ENCODE data around the gene MATN4.

The MATN4 gene

DNA sequence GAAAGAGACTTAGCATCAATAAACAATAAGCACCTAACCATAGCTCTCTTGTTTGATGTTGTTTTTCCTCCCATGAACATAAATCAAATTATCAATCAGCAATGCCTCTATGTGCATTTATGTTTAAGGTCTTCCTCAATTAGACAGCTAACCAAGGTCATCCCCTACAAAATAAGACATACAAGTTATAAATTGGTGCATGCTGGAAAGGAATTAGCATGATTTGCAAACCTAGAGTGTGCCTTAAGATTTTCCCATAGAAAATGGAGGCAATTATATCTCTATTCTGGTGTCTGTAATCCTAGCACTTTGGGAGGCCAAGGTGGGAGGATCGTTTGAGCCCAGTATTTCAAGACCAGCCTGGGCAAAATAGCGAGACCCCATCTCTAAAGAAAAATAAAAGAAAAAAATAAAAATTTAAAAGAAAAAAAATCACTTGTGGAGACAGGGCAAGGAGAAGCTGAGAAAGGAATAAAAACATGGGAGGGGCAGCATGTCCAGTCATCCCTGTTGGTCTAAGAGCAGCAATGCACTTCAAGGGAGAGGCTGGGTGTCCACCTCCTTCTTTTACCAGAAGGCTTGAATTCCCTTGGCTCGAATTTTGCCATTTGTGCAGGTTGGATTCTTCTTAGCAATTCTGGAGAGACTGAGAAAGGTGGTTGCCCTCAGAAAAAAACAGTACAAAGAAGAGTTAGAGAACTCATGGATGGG is 44.4 kb downstream of the MATN4 start:
- Histone ChIP-seq H3K4me3 (ENCODE audit: control insufficient read depth in 1 of 7, extremely low read depth in 1 of 7, insufficient read depth in 4 of 7, low read depth in 2 of 7, low read length in 6 of 7) (no peak overlapping the region), H3K27me3 (replicated peaks in 2 of 5; ENCODE audit: control insufficient read depth in 4 of 5, insufficient read depth in 5 of 5, low read length in 4 of 5) (peaks cover 0 to 7% (median 0%) of the 10 kb centered on the region in 5 experiments), H3K4me1 (ENCODE audit: control extremely low read depth in 1 of 4, control insufficient read depth in 4 of 4, insufficient read depth in 4 of 4, low read length in 3 of 4) (no peaks in the 10 kb centered on the region), H3K27ac (ENCODE audit: insufficient read depth in 1 of 2, low read depth in 1 of 2, low read length in 2 of 2, poor library complexity in 1 of 2, severe bottlenecking in 2 of 2) (no peak overlapping the region), H3K36me3 (ENCODE audit: control insufficient read depth in 4 of 4, insufficient read depth in 4 of 4, low read length in 3 of 4) (no peaks in the 10 kb centered on the region), H3K9me3 (ENCODE audit: control extremely low read depth in 1 of 5, control insufficient read depth in 4 of 5, insufficient read depth in 2 of 5, low read depth in 1 of 5, low read length in 4 of 5) (no peaks in the 10 kb centered on the region)
- ChIA-PET POLR2A (no interaction called here), CTCF (no interaction called here)
- no peak for DNase-seq
- WGBS (ENCODE audit: insufficient coverage), result 88% methylated on average over 1 of the region's 3 CpGs

DNA sequence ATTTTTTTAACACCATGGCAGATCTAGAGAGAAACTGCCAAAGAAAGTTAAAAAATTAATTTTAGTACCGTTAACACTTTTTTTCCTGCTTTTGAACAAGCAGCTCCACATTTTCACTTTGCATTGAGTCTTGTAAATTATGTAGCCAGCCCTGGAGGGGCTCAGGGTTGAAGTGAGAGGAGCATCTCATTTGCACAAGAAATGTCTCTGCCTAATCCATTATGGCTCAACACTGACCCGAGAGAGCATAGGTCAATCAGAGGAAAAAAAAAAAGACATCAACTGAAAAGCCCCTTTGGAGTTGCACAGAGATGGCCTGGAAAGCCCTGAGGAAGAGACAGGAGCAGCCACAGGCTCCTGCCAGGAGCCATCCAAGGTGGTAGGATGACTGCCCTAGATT is 49.4 kb downstream of the MATN4 start:
- H3K9me3 ChIP-seq (ENCODE audit: control extremely low read depth in 1 of 5, control insufficient read depth in 4 of 5, insufficient read depth in 2 of 5, low read depth in 1 of 5, low read length in 4 of 5), result no peaks in the 10 kb centered on the region
- H3K4me3 ChIP-seq (ENCODE audit: control insufficient read depth in 1 of 7, extremely low read depth in 1 of 7, insufficient read depth in 4 of 7, low read depth in 2 of 7, low read length in 6 of 7), result no peak overlapping the region
- no peak overlapping the region for H3K27ac ChIP-seq (ENCODE audit: insufficient read depth in 1 of 2, low read depth in 1 of 2, low read length in 2 of 2, poor library complexity in 1 of 2, severe bottlenecking in 2 of 2)
- H3K4me1 ChIP-seq (ENCODE audit: control extremely low read depth in 1 of 4, control insufficient read depth in 4 of 4, insufficient read depth in 4 of 4, low read length in 3 of 4), result no peaks in the 10 kb centered on the region
- no peak for DNase-seq
- WGBS (ENCODE audit: insufficient coverage), result 78% methylated on average over 1 of the region's 2 CpGs
- H3K36me3 ChIP-seq (ENCODE audit: control insufficient read depth in 4 of 4, insufficient read depth in 4 of 4, low read length in 3 of 4), result no peaks in the 10 kb centered on the region
- peaks cover 0 to 13% (median 0%) of the 10 kb centered on the region in 5 experiments for H3K27me3 ChIP-seq (replicated peaks in 2 of 5; ENCODE audit: control insufficient read depth in 4 of 5, insufficient read depth in 5 of 5, low read length in 4 of 5)
- POLR2A ChIA-PET, result no interaction called here
- CTCF ChIA-PET, result no interaction called here

GRCh38 chr20:45258259-45258658 is 49.8 kb downstream of the MATN4 start:
- DNase-seq, result no peak
- Histone ChIP-seq H3K27me3 (replicated peaks in 2 of 5; ENCODE audit: control insufficient read depth in 4 of 5, insufficient read depth in 5 of 5, low read length in 4 of 5) (peaks cover 0 to 13% (median 0%) of the 10 kb centered on the region in 5 experiments), H3K36me3 (ENCODE audit: control insufficient read depth in 4 of 4, insufficient read depth in 4 of 4, low read length in 3 of 4) (no peaks in the 10 kb centered on the region), H3K4me1 (ENCODE audit: control extremely low read depth in 1 of 4, control insufficient read depth in 4 of 4, insufficient read depth in 4 of 4, low read length in 3 of 4) (no peaks in the 10 kb centered on the region), H3K4me3 (ENCODE audit: control insufficient read depth in 1 of 7, extremely low read depth in 1 of 7, insufficient read depth in 4 of 7, low read depth in 2 of 7, low read length in 6 of 7) (no peak overlapping the region), H3K27ac (ENCODE audit: insufficient read depth in 1 of 2, low read depth in 1 of 2, low read length in 2 of 2, poor library complexity in 1 of 2, severe bottlenecking in 2 of 2) (no peak overlapping the region), H3K9me3 (ENCODE audit: control extremely low read depth in 1 of 5, control insufficient read depth in 4 of 5, insufficient read depth in 2 of 5, low read depth in 1 of 5, low read length in 4 of 5) (no peaks in the 10 kb centered on the region)
- WGBS (ENCODE audit: insufficient coverage), result 97% methylated on average over 3 of the region's 3 CpGs
- CTCF ChIA-PET, result no interaction called here
- POLR2A ChIA-PET, result no interaction called here

GRCh38 chr20:45257711-45258110 is 50.4 kb downstream of the MATN4 start:
- no peak overlapping the region for H3K27ac ChIP-seq (ENCODE audit: insufficient read depth in 1 of 2, low read depth in 1 of 2, low read length in 2 of 2, poor library complexity in 1 of 2, severe bottlenecking in 2 of 2)
- ChIA-PET POLR2A (no interaction called here), CTCF (no interaction called here)
- no peaks in the 10 kb centered on the region for H3K36me3 ChIP-seq (ENCODE audit: control insufficient read depth in 4 of 4, insufficient read depth in 4 of 4, low read length in 3 of 4)
- H3K27me3 ChIP-seq (replicated peaks in 2 of 5; ENCODE audit: control insufficient read depth in 4 of 5, insufficient read depth in 5 of 5, low read length in 4 of 5), result peaks cover 0 to 16% (median 0%) of the 10 kb centered on the region in 5 experiments
- no peak overlapping the region for H3K4me3 ChIP-seq (ENCODE audit: control insufficient read depth in 1 of 7, extremely low read depth in 1 of 7, insufficient read depth in 4 of 7, low read depth in 2 of 7, low read length in 6 of 7)
- H3K9me3 ChIP-seq (ENCODE audit: control extremely low read depth in 1 of 5, control insufficient read depth in 4 of 5, insufficient read depth in 2 of 5, low read depth in 1 of 5, low read length in 4 of 5), result no peaks in the 10 kb centered on the region
- H3K4me1 ChIP-seq (ENCODE audit: control extremely low read depth in 1 of 4, control insufficient read depth in 4 of 4, insufficient read depth in 4 of 4, low read length in 3 of 4), result no peaks in the 10 kb centered on the region
- 100% methylated on average over 5 of the region's 7 CpGs for WGBS (ENCODE audit: insufficient coverage)
- no peak for DNase-seq

DNA sequence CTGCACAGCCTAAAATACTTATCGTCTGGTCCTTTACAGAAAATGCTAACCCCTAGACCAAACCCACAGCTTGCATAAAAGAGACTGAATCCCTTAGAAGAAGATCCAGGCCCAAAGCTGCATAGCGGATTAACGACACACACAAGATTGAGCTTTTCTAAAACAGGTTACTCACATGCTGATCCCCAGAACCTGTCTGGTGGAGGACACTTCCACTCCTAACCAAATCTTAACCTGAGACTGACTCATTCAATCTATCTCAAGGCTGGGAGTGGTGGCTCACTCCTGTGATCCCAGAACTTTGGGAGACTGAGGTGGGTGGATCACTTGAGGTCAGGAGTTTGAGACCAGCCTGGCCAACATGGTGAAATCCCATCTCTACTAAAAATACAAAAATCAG is 50.9 kb downstream of the MATN4 start:
- no peaks in the 10 kb centered on the region for H3K9me3 ChIP-seq (ENCODE audit: control extremely low read depth in 1 of 5, control insufficient read depth in 4 of 5, insufficient read depth in 2 of 5, low read depth in 1 of 5, low read length in 4 of 5)
- CTCF ChIA-PET, result no interaction called here
- H3K27ac ChIP-seq (ENCODE audit: insufficient read depth in 1 of 2, low read depth in 1 of 2, low read length in 2 of 2, poor library complexity in 1 of 2, severe bottlenecking in 2 of 2), result no peak overlapping the region
- no peak overlapping the region for H3K4me3 ChIP-seq (ENCODE audit: control insufficient read depth in 1 of 7, extremely low read depth in 1 of 7, insufficient read depth in 4 of 7, low read depth in 2 of 7, low read length in 6 of 7)
- H3K4me1 ChIP-seq (ENCODE audit: control extremely low read depth in 1 of 4, control insufficient read depth in 4 of 4, insufficient read depth in 4 of 4, low read length in 3 of 4), result peaks cover 0 to 1% (median 0%) of the 10 kb centered on the region in 4 experiments
- 100% methylated on average over 3 of the region's 3 CpGs for WGBS (ENCODE audit: insufficient coverage)
- POLR2A ChIA-PET, result no interaction called here
- peaks cover 0 to 18% (median 0%) of the 10 kb centered on the region in 5 experiments for H3K27me3 ChIP-seq (replicated peaks in 2 of 5; ENCODE audit: control insufficient read depth in 4 of 5, insufficient read depth in 5 of 5, low read length in 4 of 5)
- H3K36me3 ChIP-seq (ENCODE audit: control insufficient read depth in 4 of 4, insufficient read depth in 4 of 4, low read length in 3 of 4), result no peaks in the 10 kb centered on the region
- DNase-seq, result no peak

GRCh38 chr20:45254383-45255262 is 53.5 kb downstream of the MATN4 start, which contains the start of gene SLPI:
TSS of gene SLPI (minus strand) at chr20:45254564. CDS start at chr20:45254543, 21 bp downstream.
- WGBS (ENCODE audit: insufficient coverage), result 56% methylated on average over 4 of the region's 7 CpGs
- POLR2A ChIA-PET, result no interaction called here
- H3K4me1 ChIP-seq (ENCODE audit: control extremely low read depth in 1 of 4, control insufficient read depth in 4 of 4, insufficient read depth in 4 of 4, low read length in 3 of 4), result peaks cover 0 to 4% (median 0%) of the 10 kb centered on the region in 4 experiments
- DNase-seq, result peak in 2 of 3 donors; percentile 6 to 10
- no peak within 1 kb of the TSS for H3K27ac ChIP-seq (ENCODE audit: insufficient read depth in 1 of 2, low read depth in 1 of 2, low read length in 2 of 2, poor library complexity in 1 of 2, severe bottlenecking in 2 of 2)
- no peaks in the 10 kb centered on the region for H3K36me3 ChIP-seq (ENCODE audit: control insufficient read depth in 4 of 4, insufficient read depth in 4 of 4, low read length in 3 of 4)
- H3K27me3 ChIP-seq (replicated peaks in 2 of 5; ENCODE audit: control insufficient read depth in 4 of 5, insufficient read depth in 5 of 5, low read length in 4 of 5), result peaks cover 0 to 16% (median 1%) of the 10 kb centered on the region in 5 experiments
- CTCF ChIA-PET, result interaction anchor here (0.7 to 1.4 kb wide), 2 partner anchors 38 to 66 kb away, joined by 3 read pairs; no protein-coding TSS in a partner anchor
- no peak within 1 kb of the TSS for H3K4me3 ChIP-seq (ENCODE audit: control insufficient read depth in 1 of 7, extremely low read depth in 1 of 7, insufficient read depth in 4 of 7, low read depth in 2 of 7, low read length in 6 of 7)
- no peaks in the 10 kb centered on the region for H3K9me3 ChIP-seq (ENCODE audit: control extremely low read depth in 1 of 5, control insufficient read depth in 4 of 5, insufficient read depth in 2 of 5, low read depth in 1 of 5, low read length in 4 of 5)

GRCh38 chr20:45253261-45253660 is 54.8 kb downstream of the MATN4 start:
- WGBS (ENCODE audit: insufficient coverage), result 100% methylated on average over 1 of the region's 4 CpGs
- CTCF ChIA-PET, result no interaction called here

More at GRCh38 chr20:45253261-45253660, 54.8 kb downstream of the MATN4 start:
- Histone ChIP-seq H3K36me3 (ENCODE audit: control insufficient read depth in 4 of 4, insufficient read depth in 4 of 4, low read length in 3 of 4) (no peaks in the 10 kb centered on the region), H3K9me3 (ENCODE audit: control extremely low read depth in 1 of 5, control insufficient read depth in 4 of 5, insufficient read depth in 2 of 5, low read depth in 1 of 5, low read length in 4 of 5) (no peaks in the 10 kb centered on the region), H3K27me3 (replicated peaks in 2 of 5; ENCODE audit: control insufficient read depth in 4 of 5, insufficient read depth in 5 of 5, low read length in 4 of 5) (peaks cover under 1 to 16% (median 1%) of the 10 kb centered on the region in 5 experiments), H3K4me3 (ENCODE audit: control insufficient read depth in 1 of 7, extremely low read depth in 1 of 7, insufficient read depth in 4 of 7, low read depth in 2 of 7, low read length in 6 of 7) (no peak overlapping the region), H3K27ac (ENCODE audit: insufficient read depth in 1 of 2, low read depth in 1 of 2, low read length in 2 of 2, poor library complexity in 1 of 2, severe bottlenecking in 2 of 2) (no peak overlapping the region), H3K4me1 (ENCODE audit: control extremely low read depth in 1 of 4, control insufficient read depth in 4 of 4, insufficient read depth in 4 of 4, low read length in 3 of 4) (peaks cover 0 to 4% (median 0%) of the 10 kb centered on the region in 4 experiments)
- POLR2A ChIA-PET, result no interaction called here
- no peak for DNase-seq
